IPS DF 6.9 (cell line): Measurements from ENCODE around the gene CNGA1.
"Not testable (repeated sequence)": the region's sequence is repeated elsewhere in the genome, so short reads cannot be mapped to it uniquely, and the experiment has no call there.

Experiments
- DNase-seq: peaks from one replicate; pipeline ENCODE4 v3.0.0-alpha.2; 2013; ENCODE audit warnings: low read depth, low spot score
- H3K27ac ChIP-seq: one replicate; pipeline ENCODE4 v1.5.1; 2013; ENCODE audit warnings: low read length, control low read depth
- H3K27me3 ChIP-seq: 2 replicates; pipeline ENCODE4 v1.6.1; 2013; ENCODE audit warnings: mild to moderate bottlenecking, low read length; ENCODE audit not compliant: control insufficient read depth, insufficient read depth
- H3K36me3 ChIP-seq: 2 replicates; pipeline ENCODE4 v1.6.1; 2013; ENCODE audit warnings: low read length; ENCODE audit not compliant: control insufficient read depth, insufficient read depth
- H3K4me1 ChIP-seq: 2 replicates; pipeline ENCODE4 v1.6.1; 2013; ENCODE audit warnings: low read length; ENCODE audit not compliant: control insufficient read depth, insufficient read depth
- H3K4me3 ChIP-seq: 2 replicates; pipeline ENCODE4 v1.5.1; 2013; ENCODE audit warnings: mild to moderate bottlenecking, low read length
- H3K9me3 ChIP-seq: 2 replicates; pipeline ENCODE4 v1.6.1; 2013; ENCODE audit warnings: low read length, inconsistent platforms; ENCODE audit not compliant: control insufficient read depth, insufficient read depth
- WGBS: extraction: QIAGEN DNeasy Blood & Tissue Kit; methylation state at CpG from one replicate; pipeline ENCODE4 v1.1.7; 2013; ENCODE audit warnings: mixed read lengths, missing lambda C conversion rate; ENCODE audit not compliant: insufficient read length, insufficient coverage; 5-methylcytosine and 5-hydroxymethylcytosine counted together

The CNGA1 gene

DNA sequence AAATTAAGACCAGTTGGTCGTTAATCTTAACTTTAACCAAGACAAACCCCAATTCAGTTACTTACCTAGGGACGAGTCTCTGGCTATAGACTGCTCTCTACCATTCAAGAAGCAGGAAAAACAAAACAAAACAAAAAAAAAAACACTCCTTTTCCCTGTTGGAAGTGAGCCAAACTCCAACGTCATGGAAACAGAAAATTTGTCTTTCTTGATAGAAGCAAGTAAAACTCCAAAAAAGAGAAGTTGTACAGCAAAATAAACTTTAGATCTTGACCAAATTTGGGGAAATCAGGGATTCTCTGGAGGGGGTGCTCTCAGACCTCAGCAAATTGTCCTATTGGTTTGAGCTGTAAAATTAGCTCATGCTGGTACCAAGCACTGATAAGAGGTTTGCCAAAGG, 3.7 kb downstream of the CNGA1 start:
- Histone ChIP-seq H3K27ac (no peak overlapping the region), H3K27me3 (no peaks in the 10 kb centered on the region; the same call in 1 of the 2 replicates), H3K4me3 (no peak overlapping the region), H3K9me3 (no peaks in the 10 kb centered on the region), H3K36me3 (no peaks in the 10 kb centered on the region), H3K4me1 (no peaks in the 10 kb centered on the region)
- DNase-seq = no peak
- WGBS = no CpG with 5 or more reads among the region's 3 CpGs

DNA sequence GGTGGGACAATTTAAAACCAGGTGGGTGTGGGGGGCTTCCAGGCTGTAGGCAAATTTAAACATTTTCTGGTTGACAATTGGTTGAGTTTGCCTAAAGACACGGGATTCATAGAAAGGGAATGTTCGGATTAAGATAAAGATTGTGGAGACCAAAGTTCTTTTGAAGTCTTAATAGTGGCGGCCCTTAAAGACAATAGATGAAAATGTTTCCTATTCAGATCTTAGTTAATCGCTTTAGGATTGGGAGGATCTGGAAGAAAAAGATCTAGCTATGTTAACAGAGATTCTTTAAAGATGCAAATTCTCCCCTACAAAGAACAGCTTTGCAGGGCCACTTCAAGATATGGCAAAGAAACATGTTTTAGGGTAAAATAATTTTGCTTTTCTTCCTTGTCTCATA, 4.8 kb downstream of the CNGA1 start:
- DNase-seq = no peak
- H3K27ac ChIP-seq = no peak overlapping the region
- H3K27me3 ChIP-seq = no peaks in the 10 kb centered on the region
- H3K36me3 ChIP-seq = no peaks in the 10 kb centered on the region
- no CpG with 5 or more reads among the region's 4 CpGs for WGBS
- H3K4me3 ChIP-seq = no peak overlapping the region
- no peaks in the 10 kb centered on the region for H3K4me1 ChIP-seq
- no peaks in the 10 kb centered on the region for H3K9me3 ChIP-seq

- H3K36me3 ChIP-seq, H3K9me3 ChIP-seq, H3K27me3 ChIP-seq, H3K4me1 ChIP-seq, DNase-seq, H3K27ac ChIP-seq, H3K4me3 ChIP-seq: not testable (repeated sequence)
- no CpG with 5 or more reads among the region's 6 CpGs for WGBS
Observed at GRCh38 chr4:48010906-48011305, 5.6 kb downstream of the CNGA1 start.

DNA sequence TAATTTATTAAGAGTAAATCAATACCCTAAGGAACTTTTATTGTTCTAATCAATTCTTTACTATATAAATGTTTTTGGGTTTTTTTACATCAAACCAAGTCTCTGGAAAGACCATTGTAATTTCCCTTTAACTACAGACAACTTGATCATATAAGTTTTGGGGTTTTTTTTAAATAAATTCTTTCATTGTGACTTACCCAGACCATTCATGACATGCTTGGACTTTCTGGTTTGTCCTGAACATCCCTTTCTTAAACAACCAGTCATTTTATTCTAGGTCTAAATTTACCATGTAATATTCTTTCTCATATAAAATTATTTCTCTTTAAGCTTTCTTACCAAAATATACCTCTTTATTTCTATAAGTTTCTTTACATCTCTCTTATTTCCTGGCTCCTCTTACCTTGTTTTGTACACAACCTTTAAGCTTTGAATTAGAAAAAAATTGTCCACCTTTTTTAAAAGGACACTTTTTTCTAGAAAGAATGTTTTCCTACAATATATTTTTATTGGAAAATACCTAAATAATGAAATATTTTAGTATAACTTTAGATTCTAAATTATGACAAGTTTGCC, 8.4 kb downstream of the CNGA1 start:
- H3K4me1 ChIP-seq = no peaks in the 10 kb centered on the region
- H3K27me3 ChIP-seq = no peaks in the 10 kb centered on the region
- no peaks in the 10 kb centered on the region; the same call in 1 of the 2 replicates for H3K9me3 ChIP-seq
- no peak overlapping the region for H3K4me3 ChIP-seq
- H3K36me3 ChIP-seq = no peaks in the 10 kb centered on the region
- DNase-seq = no peak
- no peak overlapping the region for H3K27ac ChIP-seq

GRCh38 chr4:48005781-48006180, 10.7 kb downstream of the CNGA1 start:
- no peaks in the 10 kb centered on the region; the same call in 1 of the 2 replicates for H3K9me3 ChIP-seq
- WGBS = no CpG with 5 or more reads among the region's 2 CpGs
- no peaks in the 10 kb centered on the region for H3K4me1 ChIP-seq
- DNase-seq = no peak
- no peaks in the 10 kb centered on the region for H3K27me3 ChIP-seq
- no peak overlapping the region for H3K4me3 ChIP-seq
- H3K36me3 ChIP-seq = no peaks in the 10 kb centered on the region
- H3K27ac ChIP-seq = no peak overlapping the region

GRCh38 chr4:48003568-48003967, 12.9 kb downstream of the CNGA1 start:
- H3K36me3 ChIP-seq, H3K4me3 ChIP-seq, H3K27me3 ChIP-seq, H3K4me1 ChIP-seq, DNase-seq, H3K9me3 ChIP-seq, H3K27ac ChIP-seq: not testable (repeated sequence)
- no CpG with 5 or more reads among the region's 2 CpGs for WGBS

- H3K36me3 ChIP-seq = no peaks in the 10 kb centered on the region
- H3K9me3 ChIP-seq = no peaks in the 10 kb centered on the region; the same call in 1 of the 2 replicates
- H3K4me3 ChIP-seq = no peak overlapping the region
- no peaks in the 10 kb centered on the region for H3K27me3 ChIP-seq
- no peak overlapping the region for H3K27ac ChIP-seq
- DNase-seq = no peak
- WGBS = no CpG with 5 or more reads among the region's 1 CpG
- no peaks in the 10 kb centered on the region for H3K4me1 ChIP-seq
Observed at GRCh38 chr4:48002267-48002666, 14.2 kb downstream of the CNGA1 start.

GRCh38 chr4:47996021-47996420, 20.5 kb downstream of the CNGA1 start:
- Histone ChIP-seq H3K4me3 (no peak overlapping the region), H3K36me3 (no peaks in the 10 kb centered on the region), H3K9me3 (no peaks in the 10 kb centered on the region; the same call in 1 of the 2 replicates), H3K27ac (no peak overlapping the region), H3K4me1 (no peaks in the 10 kb centered on the region), H3K27me3 (no peaks in the 10 kb centered on the region)
- DNase-seq = no peak
- no CpG with 5 or more reads among the region's 1 CpG for WGBS

DNA sequence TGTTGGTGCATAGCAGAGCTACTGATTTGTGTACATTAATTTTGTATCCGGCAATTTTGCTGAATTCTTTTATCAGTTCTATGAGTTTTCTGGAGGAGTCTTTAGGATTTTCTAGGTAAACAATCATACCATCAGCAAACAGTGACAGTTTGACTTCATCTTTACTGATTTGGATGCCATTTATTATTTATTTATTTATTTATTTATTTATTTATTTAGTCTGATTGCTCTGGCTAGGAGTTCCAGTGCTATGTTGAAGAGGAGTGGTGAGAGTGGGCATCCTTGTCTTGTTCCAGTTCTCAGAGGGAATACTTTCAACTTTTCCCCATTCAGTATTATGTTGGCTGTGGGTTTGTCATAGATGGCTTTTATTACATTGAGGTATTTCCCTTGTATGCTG, 24.0 kb downstream of the CNGA1 start:
- H3K4me1 ChIP-seq, H3K27me3 ChIP-seq, H3K4me3 ChIP-seq, H3K9me3 ChIP-seq, DNase-seq, H3K36me3 ChIP-seq, H3K27ac ChIP-seq: not testable (repeated sequence)
- no CpG with 5 or more reads among the region's 1 CpG for WGBS

DNA sequence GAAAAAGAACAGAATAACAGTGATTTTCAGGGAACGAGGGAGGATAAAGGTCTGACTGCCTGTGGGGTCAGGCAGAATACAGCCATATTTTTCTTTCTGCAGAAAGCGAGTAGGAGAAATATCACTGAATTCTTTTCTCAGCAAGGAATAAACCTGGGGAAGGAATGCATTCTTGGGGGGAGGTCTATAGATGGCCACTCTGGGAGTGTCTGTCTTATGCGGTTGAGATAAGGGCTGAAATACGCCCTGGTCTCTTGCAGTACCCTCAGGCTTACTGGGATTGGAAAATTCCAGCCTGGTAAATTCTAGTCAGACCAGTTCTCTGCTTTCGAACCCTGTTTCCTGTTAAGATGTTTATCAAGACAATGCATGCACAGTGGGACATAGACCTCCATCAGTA, 26.3 kb downstream of the CNGA1 start:
- H3K4me3 ChIP-seq = no peak overlapping the region
- H3K27ac ChIP-seq = no peak overlapping the region
- no CpG with 5 or more reads among the region's 5 CpGs for WGBS
- H3K27me3 ChIP-seq = no peaks in the 10 kb centered on the region
- H3K36me3 ChIP-seq = no peaks in the 10 kb centered on the region
- no peaks in the 10 kb centered on the region for H3K4me1 ChIP-seq
- no peaks in the 10 kb centered on the region; the same call in 1 of the 2 replicates for H3K9me3 ChIP-seq
- no peak for DNase-seq

DNA sequence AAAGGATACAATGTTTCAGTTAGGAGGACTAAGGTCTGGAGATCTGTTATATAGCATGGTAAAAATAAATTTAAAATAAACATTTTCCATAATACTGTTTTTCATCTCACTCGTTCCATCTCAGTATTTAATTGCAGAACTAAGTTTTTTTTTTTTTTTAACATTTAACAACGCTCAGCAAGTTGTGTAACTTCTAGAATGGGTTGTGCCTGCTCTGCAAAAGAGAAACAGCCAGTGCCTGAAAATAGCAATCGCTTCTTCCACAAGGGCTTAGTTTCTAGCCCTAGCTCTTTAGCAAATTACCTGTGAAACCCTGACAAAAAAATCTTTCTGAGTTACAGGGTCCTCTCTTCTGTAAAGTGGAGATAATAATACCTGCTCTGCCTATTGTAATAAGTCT, 41.9 kb downstream of the CNGA1 start:
- no peaks in the 10 kb centered on the region for H3K27me3 ChIP-seq
- DNase-seq = no peak
- H3K4me1 ChIP-seq = no peaks in the 10 kb centered on the region
- H3K4me3 ChIP-seq = no peak overlapping the region
- no CpG with 5 or more reads among the region's 3 CpGs for WGBS
- H3K9me3 ChIP-seq = no peaks in the 10 kb centered on the region
- H3K27ac ChIP-seq = no peak overlapping the region
- no peaks in the 10 kb centered on the region for H3K36me3 ChIP-seq
